IMR-90 (cell line): ENCODE data around the gene SEC22A. TPM values are rescaled to one million over a fixed set of nuclear protein-coding genes. Genes with fewer than 3 reads are reported as not detected.

Experiments used
- ATAC-seq: fragments of 200-7000 bp; cut with Tn5 transposase; 2 replicates; pipeline ENCODE4 v1.9.1; 2020; ENCODE audit warnings: low read depth, mild to moderate bottlenecking, moderate library complexity
- BruUV-seq: library from RNA; stranded (reverse); fragments of 400-500 nt; replicated peaks from 2 replicates; lab custom pipeline; 2021; lab: Mats Ljungman, UMichigan
- CTCF ChIA-PET: fragments of 300-600 bp; formaldehyde crosslinking; extraction: SDS; loops from one replicate; lab custom pipeline; 2021; ENCODE audit warnings: antibody characterized with exemption; lab: Yijun Ruan, JAX
- POLR2A ChIA-PET: fragments of 300-600 bp; sonication (Branson Sonifier 250); formaldehyde crosslinking; loops from one replicate; lab custom pipeline; 2022; ENCODE audit warnings: antibody characterized with exemption; ENCODE audit not compliant: unreplicated experiment; lab: Charles Lee
- DNase-seq: peaks from one replicate; pipeline ENCODE4 v3.0.0; 2013
- H2AFZ ChIP-seq: replicated peaks from 2 replicates; pipeline ENCODE3; 2013; ENCODE audit warnings: low read length, mild to moderate bottlenecking; ENCODE audit not compliant: poor library complexity
- H2AK5ac ChIP-seq: 2 replicates; pipeline ENCODE4 v1.6.1; 2013; ENCODE audit warnings: low read depth, low read length, inconsistent platforms
- H2AK9ac ChIP-seq: replicated peaks from 2 replicates; pipeline ENCODE3; 2013; ENCODE audit warnings: mild to moderate bottlenecking, low read depth, low read length, moderate library complexity; ENCODE audit not compliant: poor library complexity
- H2BK120ac ChIP-seq: 2 replicates; pipeline ENCODE4 v1.6.1; 2013; ENCODE audit warnings: low read depth, low read length, inconsistent platforms
- H2BK15ac ChIP-seq: 3 replicates; pipeline ENCODE4 v1.6.1; 2013; ENCODE audit warnings: low read depth, low read length, inconsistent platforms
- H2BK20ac ChIP-seq: 2 replicates; pipeline ENCODE4 v1.6.1; 2013; ENCODE audit warnings: low read depth, mild to moderate bottlenecking, inconsistent platforms, low read length, moderate library complexity
- H2BK5ac ChIP-seq: 2 replicates; pipeline ENCODE4 v1.6.1; 2013; ENCODE audit warnings: mild to moderate bottlenecking, low read depth, low read length, inconsistent platforms; ENCODE audit not compliant: poor library complexity, severe bottlenecking
- H3K14ac ChIP-seq: replicated peaks from 2 replicates; pipeline ENCODE4 v1.6.1; 2013; ENCODE audit warnings: low read depth, low read length, inconsistent platforms
- H3K18ac ChIP-seq: 2 replicates; pipeline ENCODE4 v1.6.1; 2013; ENCODE audit warnings: low read depth, low read length, control low read depth
- H3K23ac ChIP-seq: 2 replicates; pipeline ENCODE4 v1.6.1; 2013; ENCODE audit warnings: low read depth, low read length, inconsistent platforms
- H3K27ac ChIP-seq: 2 replicates; pipeline ENCODE4 v1.5.1; 2013; ENCODE audit warnings: mild to moderate bottlenecking, control low read depth, low read length; ENCODE audit not compliant: insufficient read depth
- H3K27me3 ChIP-seq: 2 replicates; pipeline ENCODE4 v1.6.1; 2013; ENCODE audit warnings: low read length; ENCODE audit not compliant: control insufficient read depth, insufficient read depth
- H3K36me3 ChIP-seq: 2 replicates; pipeline ENCODE4 v1.6.1; 2013; ENCODE audit warnings: low read length, mixed read lengths; ENCODE audit not compliant: control insufficient read depth, insufficient read depth
- H3K4ac ChIP-seq: 2 replicates; pipeline ENCODE4 v1.6.1; 2013; ENCODE audit warnings: low read depth, low read length, inconsistent platforms
- H3K4me1 ChIP-seq: 2 replicates; pipeline ENCODE4 v1.6.1; 2013; ENCODE audit warnings: low read length, mixed read lengths; ENCODE audit not compliant: control insufficient read depth, insufficient read depth
- H3K4me2 ChIP-seq: 2 replicates; pipeline ENCODE4 v1.6.1; 2013; ENCODE audit warnings: low read depth, mild to moderate bottlenecking, control low read depth, low read length, moderate library complexity
- H3K4me3 ChIP-seq: 2 replicates; pipeline ENCODE4 v1.5.1; 2013; ENCODE audit warnings: low read depth, mild to moderate bottlenecking, control low read depth, low read length, moderate library complexity; ENCODE audit not compliant: insufficient read depth
- H3K56ac ChIP-seq: 2 replicates; pipeline ENCODE4 v1.6.1; 2013; ENCODE audit warnings: low read length, inconsistent platforms; ENCODE audit not compliant: insufficient read depth; ENCODE audit errors: extremely low read depth
- H3K79me1 ChIP-seq, 2 experiments: 2 replicates each; pipeline ENCODE4 v1.6.1; 2013; ENCODE audit warnings: low read length in 2 of 2, inconsistent platforms in 1 of 2, low read depth in 1 of 2
- H3K9ac ChIP-seq: 2 replicates; pipeline ENCODE4 v1.6.1; 2013; ENCODE audit warnings: low read depth, low read length, control low read depth
- H3K9me1 ChIP-seq: 2 replicates; pipeline ENCODE4 v1.6.1; 2013; ENCODE audit warnings: low read length, inconsistent platforms; ENCODE audit not compliant: insufficient read depth
- H3K9me3 ChIP-seq: 2 replicates; pipeline ENCODE4 v1.6.1; 2013; ENCODE audit warnings: low read length; ENCODE audit not compliant: control insufficient read depth, insufficient read depth
- H4K20me1 ChIP-seq: 2 replicates; pipeline ENCODE4 v1.6.1; 2013; ENCODE audit warnings: low read length, inconsistent platforms; ENCODE audit not compliant: insufficient read depth
- H4K5ac ChIP-seq: 2 replicates; pipeline ENCODE4 v1.6.1; 2013; ENCODE audit warnings: mild to moderate bottlenecking, low read depth, low read length, control low read depth
- H4K8ac ChIP-seq, 2 experiments: 2 replicates each; pipeline ENCODE4 v1.6.1; 2013; ENCODE audit warnings: low read depth in 2 of 2, low read length in 2 of 2, control low read depth in 1 of 2, inconsistent platforms in 1 of 2
- H4K91ac ChIP-seq: 2 replicates; pipeline ENCODE4 v1.6.1; 2013; ENCODE audit warnings: low read depth, low read length, inconsistent platforms; ENCODE audit not compliant: insufficient read depth
- BHLHE40 ChIP-seq: fragments of 150-350 bp; IDR thresholded peaks from 2 replicates; pipeline ENCODE4 v1.6.1; 2016; ENCODE audit warnings: mild to moderate bottlenecking, low read depth, low read length
- CEBPB ChIP-seq: IDR thresholded peaks from 2 replicates; pipeline ENCODE4 v1.6.1; 2012; ENCODE audit warnings: low read depth, low read length, improper control_type of control experiment
- CHD1 ChIP-seq: IDR thresholded peaks from 2 replicates; pipeline ENCODE4 v1.6.1; 2012; ENCODE audit warnings: low read depth, low read length, improper control_type of control experiment
- CTCF ChIP-seq: conservative IDR thresholded peaks from 2 replicates; pipeline ENCODE4 v1.5.1; 2012; ENCODE audit warnings: mild to moderate bottlenecking, low read depth, low read length, improper control_type of control experiment
- ELK1 ChIP-seq: fragments of 150-350 bp; IDR thresholded peaks from 2 replicates; pipeline ENCODE4 v1.6.1; 2016; ENCODE audit warnings: low read depth, mild to moderate bottlenecking, low read length, moderate library complexity, borderline replicate concordance
- FOS ChIP-seq: fragments of 150-350 bp; IDR thresholded peaks from 2 replicates; pipeline ENCODE4 v1.6.1; 2016; ENCODE audit warnings: low read depth, low read length
- MAFK ChIP-seq: IDR thresholded peaks from 2 replicates; pipeline ENCODE4 v1.6.1; 2012; ENCODE audit warnings: low read depth, low read length, improper control_type of control experiment
- MAZ ChIP-seq: IDR thresholded peaks from 2 replicates; pipeline ENCODE4 v1.6.1; 2012; ENCODE audit warnings: low read depth, mild to moderate bottlenecking, low read length, improper control_type of control experiment, moderate library complexity, borderline replicate concordance
- MXI1 ChIP-seq: IDR thresholded peaks from 2 replicates; pipeline ENCODE4 v1.6.1; 2012; ENCODE audit warnings: low read depth, mild to moderate bottlenecking, low read length, moderate library complexity, borderline replicate concordance
- NFE2L2 ChIP-seq: fragments of 150-350 bp; IDR thresholded peaks from 2 replicates; pipeline ENCODE4 v1.6.1; 2016; ENCODE audit warnings: low read depth, mild to moderate bottlenecking, low read length
- POLR2A ChIP-seq: IDR thresholded peaks from 2 replicates; pipeline ENCODE4 v1.6.1; 2012; ENCODE audit warnings: mild to moderate bottlenecking, low read depth, low read length
- RAD21 ChIP-seq: IDR thresholded peaks from 2 replicates; pipeline ENCODE4 v1.6.1; 2012; ENCODE audit warnings: low read length, improper control_type of control experiment
- RCOR1 ChIP-seq: IDR thresholded peaks from 2 replicates; pipeline ENCODE4 v1.6.1; 2012; ENCODE audit warnings: mild to moderate bottlenecking, low read length, improper control_type of control experiment; ENCODE audit not compliant: insufficient replicate concordance
- RFX5 ChIP-seq: IDR thresholded peaks from 2 replicates; pipeline ENCODE4 v1.8.0; 2012; ENCODE audit warnings: low read depth, mild to moderate bottlenecking, low read length, moderate library complexity
- SMC3 ChIP-seq: fragments of 150-350 bp; IDR thresholded peaks from 2 replicates; pipeline ENCODE4 v1.6.1; 2016; ENCODE audit warnings: low read depth, mild to moderate bottlenecking, antibody characterized with exemption, low read length, moderate library complexity
- USF2 ChIP-seq: fragments of 150-350 bp; IDR thresholded peaks from 2 replicates; pipeline ENCODE4 v1.6.1; 2017; ENCODE audit warnings: mild to moderate bottlenecking, antibody characterized with exemption, low read length, low read depth
- WGBS, 2 experiments: methylation state at CpG; one replicate each; pipeline versions ENCODE4 v1.1.5 to v1.1.7; 2013; ENCODE audit warnings: missing lambda C conversion rate in 2 of 2; ENCODE audit not compliant: insufficient read length in 1 of 2; ENCODE audit errors: extremely low coverage in 2 of 2; 5-methylcytosine and 5-hydroxymethylcytosine counted together
- dilution Hi-C: fragments of 300-500 bp; cut with HindIII; formaldehyde crosslinking; loops from one replicate; pipeline ENCODE4 v1.14.3; 2018; ENCODE audit warnings: low sequenced_read_pairs; ENCODE audit not compliant: unreplicated experiment
- in situ Hi-C: fragments of 300-500 bp; cut with MboI; formaldehyde crosslinking; loops from 3 replicates; pipeline ENCODE4 v1.14.3; 2019; ENCODE audit warnings: low sequenced_read_pairs, inconsistent platforms, mixed read lengths
- intact Hi-C: fragments of 100-400 bp; cut with micrococcal nuclease; formaldehyde crosslinking; loops from 2 replicates; pipeline ENCODE4 v1.10.0; 2022
- polyA plus RNA-seq, 3 experiments: library from polyadenylated mRNA; depleted of rRNA; stranded (reverse); fragments of >200 nt; gene quantifications; 2 replicates each; pipeline ENCODE4 v1.2.3, GENCODE V29; 2012; ENCODE audit warnings: low replicate concordance in 1 of 3
- total RNA-seq: library from RNA; depleted of rRNA; stranded (reverse); fragments of >200 nt; gene quantifications from 2 replicates; pipeline ENCODE4 v1.2.3, GENCODE V29; 2012

SEC22A gene
- total and polyA plus RNA-seq, 2 of the 4 experiments (the other 2 are of a cell fraction) = 17.5 to 36.0 TPM

- Histone ChIP-seq H2AFZ (peak overlapping the region; percentile 8), H4K20me1 (no peaks in the 10 kb centered on the region), H3K9ac (no peak overlapping the region), H3K79me1 (no peaks in the 10 kb centered on the region), H3K18ac (no peak overlapping the region), H3K4me2 (no peak overlapping the region), H3K4ac (no peak overlapping the region), H3K27me3 (peaks cover 72% of the 10 kb centered on the region), H2BK20ac (no peak overlapping the region), H3K56ac (no peak overlapping the region), H2BK5ac (no peak overlapping the region), H2BK15ac (no peak overlapping the region), H3K9me3 (no peaks in the 10 kb centered on the region), H2AK5ac (no peak overlapping the region), H4K5ac (no peak overlapping the region), H3K4me3 (no peak overlapping the region), H3K23ac (no peak overlapping the region), H4K91ac (no peak overlapping the region), H3K14ac (no peak overlapping the region), H2AK9ac (no peak overlapping the region), H3K27ac (no peak overlapping the region), H3K9me1 (no peaks in the 10 kb centered on the region; the same call in 1 of the 2 replicates), H3K4me1 (no peaks in the 10 kb centered on the region), H2BK120ac (no peak overlapping the region), H3K36me3 (no peaks in the 10 kb centered on the region), H4K8ac (no peak overlapping the region)
- ChIA-PET POLR2A (no interaction called here), CTCF (no interaction called here)
- BruUV-seq = no TSS peak
- DNase-seq = no peak
- ATAC-seq = no peak
- intact Hi-C loops (no loop called here), dilution Hi-C loops (no loop called here), in situ Hi-C loops (no loop called here)
- TF ChIP-seq CTCF = no peak
- TF ChIP-seq NFE2L2 = no peak
- no peak for TF ChIP-seq RFX5
- TF ChIP-seq RCOR1 = no peak
- TF ChIP-seq MAFK = no peak
- no peak for TF ChIP-seq USF2
- no peak for TF ChIP-seq CHD1
- no peak for TF ChIP-seq MXI1
- no peak for TF ChIP-seq CEBPB
- no peak for TF ChIP-seq ELK1
- TF ChIP-seq FOS = no peak
- TF ChIP-seq MAZ = no peak
- TF ChIP-seq RAD21 = no peak
- TF ChIP-seq BHLHE40 = no peak
- no peak for TF ChIP-seq POLR2A
- no peak for TF ChIP-seq SMC3
- 14% methylated on average over 1 of the region's 3 CpGs; no CpG with 5 or more reads in 1 of the 2 experiments for WGBS, 2 experiments
These were observed 116.6 kb downstream of the SEC22A start for GRCh38 chr3:123318374-123318773.
